Measurements from ENCODE around the gene GPR26.
"Not testable (repeated sequence)": the region's sequence is repeated elsewhere in the genome, so short reads cannot be mapped to it uniquely, and the experiment has no call there.

Gene GPR26

DNA sequence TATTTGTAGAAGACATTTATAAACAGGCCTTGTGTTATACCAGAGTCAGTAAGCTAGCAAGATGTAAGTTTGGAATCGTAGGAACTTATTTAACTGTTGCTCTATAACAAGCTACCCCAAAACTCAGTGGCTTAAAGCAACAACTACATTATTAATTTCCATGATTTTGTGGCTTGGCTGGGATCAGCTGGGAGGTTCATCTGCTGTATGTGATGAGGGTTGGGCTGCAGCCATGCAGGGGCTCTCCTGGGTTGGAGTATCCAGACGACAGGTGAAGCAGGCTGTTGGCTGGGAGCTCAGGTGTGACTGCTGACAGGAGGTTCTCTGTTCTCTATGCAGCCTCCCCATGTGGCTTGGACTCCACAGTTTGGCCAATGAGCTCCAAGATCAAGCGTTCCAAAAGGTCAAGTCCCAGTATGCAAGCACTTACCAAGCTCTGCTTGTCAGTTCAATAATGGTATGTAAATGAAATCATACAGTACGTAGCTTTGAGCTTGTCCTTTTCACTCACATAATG is 52.4 kb downstream of the GPR26 start:
- DNase-seq: no peak

DNA sequence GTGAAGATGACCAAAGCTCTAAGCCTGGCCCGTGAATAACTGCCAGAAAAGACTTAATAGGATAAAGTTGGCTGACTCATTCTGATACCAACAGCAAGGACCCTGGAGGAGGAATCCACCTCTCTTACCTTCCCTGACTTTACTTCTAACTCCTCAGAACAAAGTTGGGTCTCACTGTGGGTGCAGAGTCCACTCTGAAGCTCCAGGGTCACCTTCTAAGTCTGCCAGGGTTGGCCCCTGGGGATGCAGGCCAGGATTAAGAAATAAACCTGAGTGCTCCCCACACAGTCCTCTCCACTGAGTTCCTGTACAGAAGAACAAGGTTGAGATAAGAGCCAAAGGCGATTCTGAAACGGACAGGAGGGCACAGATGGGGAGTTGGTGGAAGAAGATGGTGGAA is 54.4 kb downstream of the GPR26 start:
- DNase-seq: no peak

- DNase-seq: no peak
Observed at GRCh38 chr10:123721441-123722049, 55.4 kb downstream of the GPR26 start.

DNA sequence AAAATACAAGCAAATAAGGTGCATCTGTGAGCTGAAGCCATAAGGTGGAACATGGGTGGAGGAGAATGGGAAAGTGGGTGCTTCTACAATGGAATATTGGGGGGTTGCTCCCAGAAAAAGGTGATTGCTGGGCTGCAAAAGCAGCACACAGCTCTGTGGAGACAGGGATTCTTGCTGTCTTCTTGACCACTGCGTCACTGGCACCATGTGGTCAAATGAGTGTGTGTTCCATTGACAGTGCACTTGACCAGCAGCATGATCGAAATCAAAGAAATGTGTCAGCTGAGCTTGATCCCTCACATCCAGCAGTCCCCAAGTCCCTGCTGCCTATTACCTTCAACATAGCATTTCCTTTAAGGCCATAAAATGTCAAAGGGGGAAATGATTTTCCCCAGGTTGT is 56.2 kb downstream of the GPR26 start:
- no peak for DNase-seq

DNA sequence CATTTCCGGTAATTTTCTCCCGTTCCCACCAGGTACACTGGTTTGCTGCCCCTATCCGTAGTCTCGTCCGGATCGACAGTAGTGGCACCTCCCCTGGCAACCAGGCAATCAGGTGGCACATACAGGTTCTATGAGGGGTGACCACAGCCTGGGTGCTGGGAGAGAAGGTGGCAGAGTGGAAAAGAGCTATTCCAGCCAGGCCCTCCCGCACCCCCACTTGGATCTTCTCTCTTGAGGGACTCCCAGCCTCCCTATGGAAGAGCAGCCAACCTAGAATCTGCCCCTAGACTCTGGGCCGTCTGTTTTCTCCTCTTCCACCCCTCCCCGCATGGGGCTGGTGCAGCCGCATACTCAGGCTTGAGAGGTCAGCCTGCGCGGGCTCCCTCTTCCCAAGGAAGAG is 58.6 kb downstream of the GPR26 start:
- DNase-seq: no peak

DNA sequence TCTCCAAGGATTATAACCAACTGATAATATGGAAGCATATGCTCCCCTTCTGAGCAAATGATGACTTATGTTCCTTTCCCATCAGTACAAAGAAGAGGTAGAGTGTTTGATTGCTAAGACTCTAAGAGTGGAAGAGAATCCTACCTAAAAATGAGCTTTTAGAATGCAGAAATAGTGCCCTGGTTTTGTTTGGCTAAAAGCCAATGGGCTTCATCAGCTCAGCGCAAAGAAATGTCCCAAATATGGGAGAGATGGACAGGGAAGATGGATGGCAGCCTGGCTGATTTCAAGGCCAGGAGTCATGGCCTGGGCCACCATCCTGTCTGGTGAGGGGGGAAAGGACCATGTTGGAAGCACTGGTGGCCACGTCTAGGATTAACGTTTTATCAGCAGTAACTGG is 60.2 kb downstream of the GPR26 start:
- DNase-seq: no peak

- no peak for DNase-seq
Observed at GRCh38 chr10:123726836-123727235, 60.7 kb downstream of the GPR26 start.

GRCh38 chr10:123729523-123729922 is 63.4 kb downstream of the GPR26 start:
- DNase-seq: no peak

- DNase-seq: not testable (repeated sequence)
Observed at GRCh38 chr10:123736917-123737316, 70.8 kb downstream of the GPR26 start.

DNA sequence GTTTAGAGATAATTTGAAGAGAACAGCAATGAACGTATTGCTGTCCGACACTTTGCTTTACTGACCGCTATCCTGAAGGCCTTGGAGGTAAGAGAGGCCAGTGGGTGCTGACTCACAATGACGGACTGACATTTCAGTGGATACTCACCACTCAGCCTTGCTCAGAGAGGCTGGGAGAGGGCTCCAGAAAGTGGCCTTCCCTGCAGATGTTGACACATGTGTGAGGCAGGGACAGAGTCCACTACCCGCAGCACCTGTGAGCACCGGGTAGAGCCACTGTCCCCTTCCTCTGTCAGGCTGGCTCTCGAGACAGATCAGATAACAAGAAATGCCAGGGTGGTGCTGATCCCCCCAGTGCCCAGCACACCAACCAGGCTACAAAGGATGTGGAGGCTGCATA is 75.0 kb downstream of the GPR26 start:
- DNase-seq: no peak

- no peak for DNase-seq
Observed at GRCh38 chr10:123741711-123742110, 75.6 kb downstream of the GPR26 start.

- DNase-seq: no peak
Observed at GRCh38 chr10:123742751-123743440, 76.7 kb downstream of the GPR26 start.

DNA sequence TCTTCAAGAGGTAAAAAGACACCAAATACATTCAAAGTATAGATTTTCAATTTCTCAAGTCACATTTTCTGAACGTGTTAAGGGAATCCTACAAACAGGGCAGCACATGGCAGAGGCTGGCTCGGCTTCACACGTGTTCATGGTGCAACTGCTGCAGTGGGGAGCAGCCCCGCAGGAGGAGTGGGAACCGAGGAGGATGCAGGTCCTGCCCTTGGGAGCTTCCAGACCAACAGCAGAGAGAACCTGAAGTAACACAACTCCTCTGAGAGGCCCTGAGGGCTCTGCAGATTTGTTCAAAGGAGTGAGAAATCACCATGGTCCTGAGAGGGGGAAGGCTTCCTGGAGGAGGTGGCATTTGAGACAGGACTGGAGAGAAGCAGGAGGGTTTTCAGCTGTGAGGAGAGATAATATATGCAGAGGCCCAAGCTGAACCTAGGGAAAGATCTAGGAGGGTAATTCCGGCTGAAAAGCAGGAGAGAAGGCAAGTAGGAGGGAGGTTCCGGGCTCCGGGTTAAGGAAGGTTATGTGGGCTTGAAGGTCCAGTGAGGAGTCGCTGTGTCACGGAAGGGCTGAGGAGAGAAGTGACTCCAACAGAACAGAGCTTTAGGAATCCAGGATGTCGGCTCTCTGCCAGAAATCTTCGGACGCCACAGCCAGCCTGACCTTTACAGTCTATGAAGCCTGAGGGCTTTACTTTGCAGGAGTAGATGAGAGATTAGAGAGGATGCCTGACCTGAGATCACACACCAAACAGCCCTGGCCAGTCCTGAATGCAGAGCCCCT is 77.5 kb downstream of the GPR26 start:
- no peak for DNase-seq

- DNase-seq: no peak
Observed at GRCh38 chr10:123744224-123744536, 78.0 kb downstream of the GPR26 start.
